IPS-11a (cell line): Measurements from ENCODE around the gene GPALPP1.
"Not testable (repeated sequence)": the region's sequence is repeated elsewhere in the genome, so short reads cannot be mapped to it uniquely, and the experiment has no call there.

Experiments
- H3K4me3 ChIP-seq: one replicate; pipeline ENCODE4 v1.5.1; 2013; ENCODE audit warnings: low read depth, low read length, control low read depth

GPALPP1 gene

DNA sequence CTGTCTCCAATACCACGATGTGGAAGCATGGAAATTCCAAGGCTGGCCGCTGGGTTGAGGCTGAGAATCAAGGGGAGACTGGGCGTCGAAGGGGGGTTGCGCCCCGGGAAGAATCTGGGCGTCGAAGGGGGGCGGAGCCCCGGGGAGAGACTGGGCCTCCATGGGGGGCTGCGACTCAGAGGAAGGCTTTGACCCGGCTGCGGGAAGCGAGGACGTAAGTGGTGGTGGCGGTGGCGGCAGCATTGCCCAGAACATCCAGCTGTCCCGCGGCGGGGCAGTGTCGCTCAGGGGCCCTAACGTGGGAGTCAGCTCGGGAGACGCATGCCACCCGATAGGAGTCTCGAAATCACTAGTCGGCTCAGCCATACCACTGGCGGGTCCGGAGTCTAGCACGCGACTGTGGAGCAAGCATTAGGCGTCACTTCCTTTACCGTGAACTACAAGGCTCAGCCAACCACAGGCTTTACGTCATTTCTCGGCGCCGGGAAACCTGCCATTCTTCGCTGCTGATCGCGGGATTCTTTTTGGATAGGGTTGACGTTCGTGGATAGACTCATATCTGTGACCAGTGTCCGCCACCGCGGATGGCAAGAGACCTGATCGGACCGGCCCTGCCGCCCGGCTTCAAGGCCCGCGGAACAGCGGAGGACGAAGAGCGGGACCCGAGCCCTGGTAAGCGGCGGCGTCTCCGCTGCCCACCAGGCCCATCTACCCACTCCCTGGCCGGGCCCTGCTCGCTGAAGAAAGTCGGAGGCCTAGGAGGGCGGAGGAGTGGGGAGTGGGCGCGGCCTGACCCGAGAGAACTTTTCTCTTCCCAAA, at the start of gene GPALPP1, which contains the start of gene NUFIP1:
TSS of gene GPALPP1 (plus strand) at position 468 of the 819 bp plus-strand sequence. CDS start at position 585, 117 bp downstream.
TSS of gene NUFIP1 (minus strand) at position 401 of the 819 bp plus-strand sequence. CDS start at position 366, 35 bp downstream.
- peak within 1 kb of the TSS; percentile 80 for H3K4me3 ChIP-seq

DNA sequence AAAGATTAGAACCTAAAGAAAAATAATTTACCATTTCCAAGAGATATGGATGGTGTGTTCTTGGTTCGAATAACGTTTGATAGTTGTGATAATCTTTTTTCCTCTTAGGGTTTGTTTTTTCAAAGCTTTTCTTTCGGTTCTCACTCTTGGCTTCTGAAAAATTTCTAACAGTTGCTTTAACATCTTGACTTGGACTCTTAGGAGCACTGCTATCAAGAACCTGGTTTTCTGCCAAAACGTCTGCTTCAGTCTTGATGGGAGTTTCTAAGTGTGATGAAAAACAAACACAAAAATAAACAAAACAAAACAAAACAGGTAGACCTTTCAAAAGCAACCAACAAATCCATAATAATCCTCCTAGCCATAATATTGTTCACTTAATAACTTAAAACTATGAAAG, 45.9 kb upstream of the GPALPP1 start:
- H3K4me3 ChIP-seq = not testable (repeated sequence)

GRCh38 chr13:44951184-44951583, 38.2 kb upstream of the GPALPP1 start:
- no peak overlapping the region for H3K4me3 ChIP-seq

- H3K4me3 ChIP-seq = no peak overlapping the region
Measured at GRCh38 chr13:44952671-44953070, 36.7 kb upstream of the GPALPP1 start.

GRCh38 chr13:44954224-44954623, 35.1 kb upstream of the GPALPP1 start:
- H3K4me3 ChIP-seq = no peak overlapping the region

DNA sequence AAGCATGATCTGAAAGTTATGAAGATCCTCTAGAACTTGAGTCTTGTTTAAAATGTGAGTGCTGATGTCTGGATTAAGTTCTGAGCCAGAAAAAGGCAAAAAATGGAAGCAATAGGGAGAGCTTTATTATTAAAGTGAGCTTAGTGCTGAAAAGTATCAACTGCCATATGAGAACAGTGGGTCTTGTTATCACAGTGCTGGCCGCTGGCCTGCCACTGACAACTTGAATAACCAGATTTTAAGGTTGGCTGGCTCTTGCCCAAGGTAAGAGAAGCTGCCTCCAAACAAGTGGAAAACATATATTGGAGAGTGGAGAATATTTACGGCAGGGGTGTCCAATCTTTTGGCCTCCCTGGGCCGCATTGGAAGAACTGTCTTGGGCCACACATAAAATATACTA, 33.9 kb upstream of the GPALPP1 start:
- H3K4me3 ChIP-seq = no peak overlapping the region

DNA sequence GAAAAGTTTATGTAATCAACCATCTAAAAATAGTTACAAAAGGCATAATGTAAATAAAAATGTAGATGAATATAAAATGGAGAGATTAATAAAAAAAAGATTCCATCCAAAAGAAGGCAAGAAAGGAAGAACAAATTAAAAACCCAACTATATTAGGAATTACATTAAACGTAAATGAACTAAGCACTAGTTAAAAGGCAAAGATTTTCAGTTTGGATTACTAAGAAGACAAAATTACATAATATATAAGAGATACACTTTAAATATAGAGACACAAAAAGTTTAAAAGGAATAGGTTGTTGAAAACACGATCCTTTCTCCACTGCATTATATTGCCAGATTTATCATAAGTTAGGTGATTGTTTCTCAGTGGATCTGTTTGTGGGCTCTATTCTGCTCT, 27.3 kb upstream of the GPALPP1 start:
- no peak overlapping the region for H3K4me3 ChIP-seq

- no peak overlapping the region for H3K4me3 ChIP-seq
Measured at GRCh38 chr13:44967704-44968433, 21.5 kb upstream of the GPALPP1 start.

GRCh38 chr13:44968434-44968815, 20.9 kb upstream of the GPALPP1 start:
- no peak overlapping the region for H3K4me3 ChIP-seq

- H3K4me3 ChIP-seq = no peak overlapping the region
Measured at GRCh38 chr13:44969551-44970484, 19.5 kb upstream of the GPALPP1 start.

DNA sequence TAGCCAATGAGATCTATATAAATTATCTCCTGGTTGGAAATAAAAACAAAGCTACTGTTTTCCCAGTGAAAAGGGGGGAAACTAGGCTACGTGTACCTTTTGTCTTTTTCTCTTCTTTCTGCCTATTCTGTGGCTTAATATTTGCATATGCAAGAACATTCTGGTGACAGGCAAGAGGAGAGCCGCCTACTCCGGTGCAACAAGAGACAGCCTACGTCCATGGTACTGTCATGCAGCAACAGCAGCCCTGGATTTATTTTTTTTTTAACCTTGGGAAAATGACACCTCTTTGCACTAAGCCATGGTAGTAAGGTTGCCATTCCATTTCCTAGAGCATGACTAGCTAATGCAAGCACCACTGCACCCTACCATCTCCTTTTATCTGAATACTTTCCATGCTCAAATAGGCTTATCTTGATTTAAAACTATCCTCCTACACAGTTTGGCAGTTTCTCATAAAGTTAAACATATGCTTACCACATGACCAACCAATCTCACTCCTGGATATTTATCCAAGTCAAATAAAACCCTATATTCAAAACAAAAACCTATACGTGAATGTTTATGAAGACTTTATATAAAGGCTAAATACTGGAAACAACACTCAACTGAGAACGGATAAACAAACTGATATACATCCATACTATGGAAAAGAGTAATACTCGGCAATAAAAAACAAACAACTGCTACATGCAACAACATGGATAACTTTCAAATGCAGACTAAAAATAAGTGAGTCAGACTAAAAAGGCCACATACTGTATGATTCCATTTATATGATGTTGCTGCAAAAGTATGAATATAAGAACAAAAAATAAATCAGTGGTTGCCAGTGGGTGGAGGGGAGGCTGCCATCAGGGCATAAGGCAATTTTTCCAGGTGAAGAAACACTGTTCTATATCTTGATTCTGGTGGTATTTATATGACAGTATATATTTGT, 17.4 kb upstream of the GPALPP1 start:
- no peak overlapping the region for H3K4me3 ChIP-seq

DNA sequence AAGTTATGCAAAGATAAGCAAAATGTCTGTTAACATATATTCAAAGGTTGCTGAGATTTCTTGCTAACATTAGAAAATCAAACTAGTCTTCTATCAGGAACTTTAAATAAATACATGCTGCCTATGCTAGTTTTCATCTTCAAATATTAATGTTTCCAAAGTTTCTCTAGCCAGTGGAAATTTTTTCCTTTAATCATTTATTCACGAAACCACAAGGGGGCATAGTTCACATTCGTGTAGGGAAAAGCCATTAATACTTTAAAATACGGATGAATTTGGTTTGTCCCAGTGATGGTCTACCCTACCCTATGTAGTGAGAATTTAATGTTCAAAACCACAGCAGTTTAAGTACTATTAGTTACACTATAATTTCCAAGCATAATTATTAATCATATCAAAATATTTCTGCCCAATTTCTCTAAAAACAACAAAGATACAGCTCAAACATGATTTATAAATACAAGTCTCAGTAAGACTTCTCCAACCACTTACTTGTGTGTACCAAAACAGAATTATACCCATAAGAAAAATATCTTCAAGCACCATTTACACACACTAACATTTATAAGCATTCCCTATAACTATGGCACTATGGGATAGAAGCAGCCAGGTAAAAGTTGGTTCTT, 16.3 kb upstream of the GPALPP1 start:
- H3K4me3 ChIP-seq = no peak overlapping the region

DNA sequence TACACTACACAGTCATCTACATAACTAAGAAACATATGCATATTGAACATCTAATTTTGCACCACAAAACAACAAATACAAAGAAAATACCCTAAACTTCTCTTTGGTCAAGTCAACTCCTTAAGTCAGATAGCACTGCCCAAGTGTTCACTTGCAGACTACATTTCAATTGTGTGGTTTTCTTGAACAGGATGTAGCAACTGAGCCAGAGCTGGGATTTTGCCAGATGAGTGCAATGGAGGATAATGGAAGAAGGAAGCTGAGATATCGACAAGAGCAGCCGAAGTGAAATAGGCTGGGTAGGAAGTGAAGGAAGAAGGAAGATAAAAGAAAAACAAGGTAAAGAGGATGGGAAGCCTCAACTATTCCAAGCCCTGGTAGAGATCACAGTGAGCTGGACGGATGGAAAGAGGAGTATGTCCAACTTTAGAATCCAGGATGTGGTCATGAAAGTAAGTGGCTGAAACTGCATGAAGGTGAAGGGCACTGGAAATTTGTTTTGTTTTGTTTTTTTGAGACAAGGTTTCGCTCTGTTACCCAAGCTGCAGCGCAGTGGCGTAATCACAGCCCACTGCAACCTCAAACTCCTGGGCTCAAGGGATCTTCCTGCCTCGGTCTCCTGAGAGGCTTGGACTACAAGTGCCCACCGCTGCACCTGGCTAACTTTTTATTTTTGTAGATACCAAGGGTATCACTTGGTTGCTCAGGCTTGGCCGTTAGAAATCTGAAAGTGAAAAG, 15.1 kb upstream of the GPALPP1 start:
- H3K4me3 ChIP-seq = no peak overlapping the region

DNA sequence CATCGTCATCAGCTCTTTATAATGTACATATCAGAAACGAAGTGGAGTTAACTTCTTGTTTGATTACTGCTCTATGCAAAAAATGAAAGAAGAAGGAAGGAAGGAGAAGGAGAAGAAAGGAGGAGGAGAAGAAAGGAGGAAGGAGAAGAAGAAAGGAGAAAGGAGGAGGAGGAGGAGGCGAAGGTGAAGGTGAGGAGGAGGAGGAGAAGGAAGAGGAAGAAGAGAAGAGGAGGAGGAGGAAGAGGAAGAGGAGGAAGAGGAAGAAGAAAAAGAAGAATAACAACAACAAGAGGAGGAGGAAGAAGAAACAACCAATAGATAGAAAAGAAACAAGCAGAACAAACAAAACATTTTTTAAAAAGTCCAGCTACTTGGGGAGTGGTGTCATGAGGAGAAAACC, 13.1 kb upstream of the GPALPP1 start:
- H3K4me3 ChIP-seq = no peak overlapping the region

DNA sequence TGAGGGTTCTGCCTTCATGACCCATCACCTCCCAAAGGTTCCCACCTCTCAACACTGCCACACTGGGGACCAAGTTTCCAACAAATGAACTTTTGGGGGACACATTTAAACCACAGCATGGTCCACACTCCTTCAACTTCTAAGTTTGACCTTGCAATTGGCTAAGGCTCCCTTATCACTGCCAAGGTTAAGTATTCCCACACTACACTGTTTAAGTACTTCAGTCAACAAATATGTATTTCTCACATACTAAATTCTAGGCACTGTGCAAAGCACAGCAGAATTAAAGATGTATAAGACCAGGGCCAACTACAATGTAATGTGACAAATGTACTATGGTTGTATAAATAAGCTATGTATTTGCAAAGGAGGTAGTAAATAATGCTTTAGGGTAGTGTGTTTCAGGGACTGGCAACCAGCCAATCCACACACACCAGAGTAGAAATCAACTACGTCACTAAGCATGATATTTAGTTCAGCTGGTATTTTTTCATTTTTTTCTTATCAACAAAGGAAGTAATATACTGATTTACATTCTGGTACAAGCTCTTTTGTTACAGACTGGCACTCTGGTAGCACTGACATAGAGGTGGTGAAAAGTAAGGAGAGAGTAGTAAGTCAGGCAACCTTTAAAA, 12.3 kb upstream of the GPALPP1 start:
- no peak overlapping the region for H3K4me3 ChIP-seq

DNA sequence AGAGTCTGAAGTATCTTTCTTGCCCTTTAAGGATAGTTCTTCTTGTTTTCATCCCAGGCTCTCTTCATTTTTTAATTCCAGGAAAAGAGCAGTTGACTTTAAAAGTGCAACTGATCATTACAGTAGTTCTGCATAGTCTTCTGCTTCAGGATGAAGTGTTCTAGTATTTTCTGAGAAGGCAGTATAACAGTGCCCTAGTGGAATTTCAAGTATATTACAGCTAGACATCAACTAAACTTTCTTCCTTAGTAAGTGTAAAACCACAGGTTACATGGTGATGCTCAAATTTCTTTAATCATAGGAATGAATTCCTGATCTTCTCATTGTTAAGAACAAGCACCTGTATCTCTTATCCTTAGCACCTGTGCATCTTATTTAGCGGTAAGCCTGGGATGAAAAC, 11.0 kb upstream of the GPALPP1 start:
- H3K4me3 ChIP-seq = no peak overlapping the region

GRCh38 chr13:44989941-44990340, 603 bp downstream of the GPALPP1 start:
- peak overlapping the region; percentile 80 for H3K4me3 ChIP-seq

- no peak overlapping the region for H3K4me3 ChIP-seq
Measured at GRCh38 chr13:45003417-45003816, 14.1 kb downstream of the GPALPP1 start.
